ENCODE measurements around the gene GRK4. TPM values are rescaled to one million over a fixed set of nuclear protein-coding genes. Genes with fewer than 3 reads are reported as not detected.

Gene GRK4
- polyA plus RNA-seq, 1 of the 3 experiments (the other 2 are of a cell fraction), result 2.7 TPM

DNA sequence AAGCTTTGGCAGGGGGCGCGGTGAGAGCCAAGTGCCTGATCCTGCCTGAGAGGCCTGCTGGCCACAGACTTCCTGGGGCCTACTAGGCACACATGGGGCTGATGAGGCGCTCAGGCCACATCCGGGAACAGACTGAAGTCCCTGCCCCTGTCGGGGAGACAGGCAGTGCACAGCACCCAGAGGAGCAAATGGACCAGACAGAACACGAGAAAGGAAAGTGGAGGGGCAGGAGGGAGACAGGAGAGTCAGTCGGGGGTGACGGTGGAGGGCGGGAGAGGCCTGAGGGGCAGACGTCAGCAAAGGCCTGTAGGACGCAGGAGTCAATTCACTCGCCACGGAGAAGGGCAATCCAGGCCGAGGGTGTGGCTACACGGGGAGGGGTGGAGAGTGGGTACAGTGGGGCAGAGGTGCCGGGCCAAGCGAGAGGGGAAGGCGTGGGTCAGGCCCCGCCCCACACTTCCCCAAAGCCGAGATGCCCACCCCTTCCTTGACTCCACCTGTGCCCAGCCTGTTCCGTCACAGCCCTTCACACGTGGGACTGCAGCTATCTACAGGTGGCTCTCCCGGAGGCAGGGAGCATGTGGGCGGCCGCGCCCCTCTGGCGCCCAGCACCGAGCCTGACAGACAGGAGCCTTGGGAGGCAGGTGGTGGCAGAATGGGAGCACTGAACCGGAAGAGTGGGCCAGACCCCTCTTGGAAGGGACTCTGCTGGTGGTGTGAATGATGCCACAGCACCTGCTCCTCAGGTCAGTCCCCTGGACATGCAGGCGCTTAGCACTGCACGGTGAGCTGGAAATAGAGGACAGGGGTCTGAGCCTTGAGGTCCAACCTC is 20.6 kb upstream of the GRK4 start:
- H3K4me1 ChIP-seq (ENCODE audit: control insufficient read depth in 1 of 2, insufficient read depth in 2 of 2, low read depth in 1 of 2, low read length in 1 of 2), result peaks cover 0 to 2% of the 10 kb centered on the region in 2 experiments; a peak in 1 of 4 replicates
- POLR2A ChIA-PET, result no interaction called here
- H3K4me2 ChIP-seq, result no peak overlapping the region
- peaks cover 42 to 82% of the 10 kb centered on the region in 2 experiments for H3K36me3 ChIP-seq (replicated peaks in 1 of 2; ENCODE audit: control insufficient read depth in 1 of 2, insufficient read depth in 2 of 2, low read length in 1 of 2)
- no peak overlapping the region for H3K4me3 ChIP-seq (ENCODE audit: low read depth in 2 of 2, low read length in 1 of 2)
- H3F3A ChIP-seq (replicated peaks; ENCODE audit: insufficient read depth), result peaks cover 3% of the 10 kb centered on the region
- H3K9me3 ChIP-seq, result no peaks in the 10 kb centered on the region
- H2AFZ ChIP-seq (ENCODE audit: low read depth), result no peak overlapping the region
- H3K9me2 ChIP-seq, result no peaks in the 10 kb centered on the region
- TF ChIP-seq POLR2AphosphoS5 (IDR thresholded peaks at IDR 0.05; ENCODE audit: low read depth, low read length), result peak; percentile 9; the same call in 1 of the 2 replicates
- no peak for TF ChIP-seq CHD2 (IDR thresholded peaks at IDR 0.05; ENCODE audit: low read length, partially characterized antibody)
- TF ChIP-seq USF2 (IDR thresholded peaks at IDR 0.05; ENCODE audit: borderline replicate concordance, low read depth, low read length), result no peak
- TF ChIP-seq EP300 (IDR thresholded peaks at IDR 0.05; ENCODE audit: borderline replicate concordance in 1 of 2, low read depth in 1 of 2, low read length in 1 of 2), result no peak
- TF ChIP-seq IRF3 (IDR thresholded peaks at IDR 0.05; ENCODE audit: low read depth, low read length), result no peak
- TF ChIP-seq, protein P1, sequence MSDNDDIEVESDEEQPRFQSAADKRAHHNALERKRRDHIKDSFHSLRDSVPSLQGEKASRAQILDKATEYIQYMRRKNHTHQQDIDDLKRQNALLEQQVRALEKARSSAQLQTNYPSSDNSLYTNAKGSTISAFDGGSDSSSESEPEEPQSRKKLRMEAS (IDR thresholded peaks at IDR 0.05; ENCODE audit: low read depth), result no peak
- TF ChIP-seq, protein P2, sequence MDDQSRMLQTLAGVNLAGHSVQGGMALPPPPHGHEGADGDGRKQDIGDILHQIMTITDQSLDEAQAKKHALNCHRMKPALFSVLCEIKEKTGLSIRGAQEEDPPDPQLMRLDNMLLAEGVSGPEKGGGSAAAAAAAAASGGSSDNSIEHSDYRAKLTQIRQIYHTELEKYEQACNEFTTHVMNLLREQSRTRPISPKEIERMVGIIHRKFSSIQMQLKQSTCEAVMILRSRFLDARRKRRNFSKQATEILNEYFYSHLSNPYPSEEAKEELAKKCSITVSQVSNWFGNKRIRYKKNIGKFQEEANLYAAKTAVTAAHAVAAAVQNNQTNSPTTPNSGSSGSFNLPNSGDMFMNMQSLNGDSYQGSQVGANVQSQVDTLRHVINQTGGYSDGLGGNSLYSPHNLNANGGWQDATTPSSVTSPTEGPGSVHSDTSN (IDR thresholded peaks at IDR 0.05), result no peak
- no peak for TF ChIP-seq NRF1 (IDR thresholded peaks at IDR 0.05; ENCODE audit: low read depth, low read length)
- WGBS (ENCODE audit: low lambda C conversion rate), result 87% methylated on average over 25 of the region's 31 CpGs
- peaks cover 8% of the 10 kb centered on the region; the same call in 1 of the 2 replicates for H3K79me2 ChIP-seq (ENCODE audit: insufficient read depth)
- H3K9ac ChIP-seq, result no peak overlapping the region
- DNase-seq, result no peak
- CTCF ChIA-PET, result interaction anchor here (0.8 to 3.8 kb wide), 2 partner anchors 12 to 35 kb away, joined by 3 to 30 read pairs; no protein-coding TSS in a partner anchor
- H4K20me1 ChIP-seq (ENCODE audit: insufficient read depth), result 0 out of 2 replicates have a peak, but pooled peaks cover 3% of the 10 kb centered on the region
- H3K27ac ChIP-seq (ENCODE audit: low read depth in 2 of 2, low read length in 1 of 2), result no peak overlapping the region; a peak in 1 of 4 replicates
- H3K27me3 ChIP-seq (ENCODE audit: insufficient read depth), result no peaks in the 10 kb centered on the region

GRCh38 chr4:2943364-2944090 is 19.8 kb upstream of the GRK4 start:
- Histone ChIP-seq H3K4me1 (ENCODE audit: control insufficient read depth in 1 of 2, insufficient read depth in 2 of 2, low read depth in 1 of 2, low read length in 1 of 2) (no peaks in the 10 kb centered on the region), H3K4me2 (no peak overlapping the region), H2AFZ (ENCODE audit: low read depth) (no peak overlapping the region), H3K27me3 (ENCODE audit: insufficient read depth) (no peaks in the 10 kb centered on the region), H3K27ac (ENCODE audit: low read depth in 2 of 2, low read length in 1 of 2) (no peak overlapping the region; a peak in 1 of 4 replicates), H3K9ac (no peak overlapping the region), H3K9me3 (no peaks in the 10 kb centered on the region), H3K79me2 (ENCODE audit: insufficient read depth) (0 out of 2 replicates have a peak, but pooled peaks cover 3% of the 10 kb centered on the region), H3K4me3 (ENCODE audit: low read depth in 2 of 2, low read length in 1 of 2) (no peak overlapping the region), H3K36me3 (replicated peaks in 1 of 2; ENCODE audit: control insufficient read depth in 1 of 2, insufficient read depth in 2 of 2, low read length in 1 of 2) (peaks cover 40 to 85% of the 10 kb centered on the region in 2 experiments), H3F3A (replicated peaks; ENCODE audit: insufficient read depth) (peaks cover 3% of the 10 kb centered on the region), H3K9me2 (no peaks in the 10 kb centered on the region), H4K20me1 (ENCODE audit: insufficient read depth) (no peaks in the 10 kb centered on the region)
- CTCF ChIA-PET, result interaction anchor here (0.8 to 3.8 kb wide), 2 partner anchors 11 to 35 kb away, joined by 3 to 30 read pairs; no protein-coding TSS in a partner anchor
- POLR2A ChIA-PET, result no interaction called here
- 98% methylated on average over 20 of the region's 20 CpGs for WGBS (ENCODE audit: low lambda C conversion rate)
- DNase-seq, result no peak
- no peak for TF ChIP-seq MXI1 (IDR thresholded peaks at IDR 0.05; ENCODE audit: low read depth, low read length)
- no peak for TF ChIP-seq REST (IDR thresholded peaks at IDR 0.05; ENCODE audit: low read depth, low read length)
- no peak for TF ChIP-seq EP300 (IDR thresholded peaks at IDR 0.05; ENCODE audit: borderline replicate concordance in 1 of 2, low read depth in 1 of 2, low read length in 1 of 2)
- no peak for TF ChIP-seq RAD21 (IDR thresholded peaks at IDR 0.05; ENCODE audit: low read length)
- no peak for TF ChIP-seq USF2 (IDR thresholded peaks at IDR 0.05; ENCODE audit: borderline replicate concordance, low read depth, low read length)
- TF ChIP-seq ELF1 (IDR thresholded peaks at IDR 0.05), result no peak
- TF ChIP-seq RXRA (IDR thresholded peaks at IDR 0.05; ENCODE audit: borderline replicate concordance, low read depth), result no peak
- TF ChIP-seq SMC3 (IDR thresholded peaks at IDR 0.05; ENCODE audit: low read depth, low read length), result no peak
- no peak for TF ChIP-seq MEF2A (IDR thresholded peaks at IDR 0.05; ENCODE audit: borderline replicate concordance, low read depth)
